GM23338 (cell line): ENCODE data around the gene RBCK1. TPM values are rescaled to one million over a fixed set of nuclear protein-coding genes. Genes with fewer than 3 reads are reported as not detected.
"Not testable (repeated sequence)": the region's sequence is repeated elsewhere in the genome, so short reads cannot be mapped to it uniquely, and the experiment has no call there.

Source experiments
- ATAC-seq: fragments of 200-7000 bp; cut with Tn5 transposase; 3 replicates; pipeline ENCODE4 v1.9.1; 2020
- DNase-seq: peaks from one replicate; pipeline ENCODE4 v3.0.0-alpha.2; 2015; ENCODE audit warnings: low spot score
- H2AFZ ChIP-seq: fragments of 200-600 bp; sonication (generic); 2 replicates; pipeline ENCODE4 v1.8.0; 2016; ENCODE audit warnings: antibody characterized with exemption, mild to moderate bottlenecking, moderate library complexity
- H3F3A ChIP-seq: fragments of 200-600 bp; sonication (generic); replicated peaks from 2 replicates; pipeline ENCODE4 v1.8.0; 2017; ENCODE audit warnings: antibody characterized with exemption, mixed run types, low read depth
- H3K27ac ChIP-seq: fragments of 200-600 bp; sonication (generic); 2 replicates; pipeline ENCODE4 v1.6.1; 2016; ENCODE audit warnings: low read depth
- H3K27me3 ChIP-seq: fragments of 200-600 bp; sonication (generic); 2 replicates; pipeline ENCODE4 v1.8.0; 2016; ENCODE audit warnings: mild to moderate bottlenecking, mixed run types, moderate library complexity; ENCODE audit not compliant: insufficient read depth
- H3K36me3 ChIP-seq: fragments of 200-600 bp; sonication (generic); 2 replicates; pipeline ENCODE4 v1.8.0; 2016; ENCODE audit warnings: mild to moderate bottlenecking; ENCODE audit not compliant: insufficient read depth
- H3K4me1 ChIP-seq: fragments of 200-600 bp; sonication (generic); 2 replicates; pipeline ENCODE4 v1.8.0; 2016; ENCODE audit warnings: mild to moderate bottlenecking, moderate library complexity; ENCODE audit not compliant: insufficient read depth
- H3K4me2 ChIP-seq: fragments of 200-600 bp; sonication (generic); 2 replicates; pipeline ENCODE4 v1.7.1; 2017; ENCODE audit warnings: mixed run types
- H3K4me3 ChIP-seq: fragments of 200-600 bp; sonication (generic); 2 replicates; pipeline ENCODE4 v1.6.1; 2016; ENCODE audit warnings: mixed run types
- H3K79me2 ChIP-seq: fragments of 200-600 bp; sonication (generic); replicated peaks from 2 replicates; pipeline ENCODE4 v1.8.0; 2017; ENCODE audit warnings: mild to moderate bottlenecking; ENCODE audit not compliant: insufficient read depth
- H3K9me2 ChIP-seq: fragments of 200-600 bp; sonication (generic); 2 replicates; pipeline ENCODE4 v1.8.0; 2017; ENCODE audit not compliant: insufficient read depth
- H4K20me1 ChIP-seq: fragments of 200-600 bp; sonication (generic); replicated peaks from 2 replicates; pipeline ENCODE4 v1.8.0; 2017; ENCODE audit warnings: mild to moderate bottlenecking; ENCODE audit not compliant: insufficient read depth
- H3K27ac Mint-ChIP-seq: 2 replicates; pipeline ENCODE4 v1.8.0; 2020; ENCODE audit warnings: inconsistent platforms, mild to moderate bottlenecking, moderate library complexity, mixed read lengths
- H3K27me3 Mint-ChIP-seq: 3 replicates; pipeline ENCODE4 v1.8.0; 2022; ENCODE audit warnings: low read depth, mild to moderate bottlenecking, moderate library complexity, mixed read lengths, inconsistent platforms; ENCODE audit not compliant: insufficient read depth, poor library complexity
- H3K36me3 Mint-ChIP-seq: 3 replicates; pipeline ENCODE4 v1.8.0; 2021; ENCODE audit warnings: low read depth, mild to moderate bottlenecking, inconsistent platforms, moderate library complexity, mixed read lengths
- H3K4me1 Mint-ChIP-seq: 3 replicates; pipeline ENCODE4 v1.8.0; 2020; ENCODE audit warnings: mild to moderate bottlenecking, inconsistent platforms, mixed read lengths
- H3K4me3 Mint-ChIP-seq: 3 replicates; pipeline ENCODE4 v1.8.0; 2021; ENCODE audit warnings: moderate library complexity, mild to moderate bottlenecking, inconsistent platforms, mixed read lengths
- H3K9me3 Mint-ChIP-seq: 3 replicates; pipeline ENCODE4 v1.8.0; 2020; ENCODE audit warnings: moderate library complexity, mild to moderate bottlenecking, inconsistent platforms, mixed read lengths
- CREB1 ChIP-seq: fragments of 250-450 bp; sonication (Bioruptor Pico); IDR thresholded peaks from 2 replicates; pipeline ENCODE4 v1.5.0; 2020; ENCODE audit warnings: low read depth, mild to moderate bottlenecking, moderate library complexity
- CTCF ChIP-seq, 2 experiments: fragments of 200-600 bp in 1 of 2; sonication (generic) in 1 of 2; conservative IDR thresholded peaks; 2 replicates each; pipeline versions ENCODE4 v1.5.1 to v1.6.1; 2016 to 2017; ENCODE audit warnings: antibody characterized with exemption in 2 of 2, low read depth in 2 of 2, mild to moderate bottlenecking in 2 of 2, moderate library complexity in 1 of 2
- EZH2 ChIP-seq: fragments of 200-600 bp; sonication (generic); IDR thresholded peaks from one replicate; pipeline ENCODE4 v1.8.0; 2017; ENCODE audit warnings: antibody characterized with exemption, mild to moderate bottlenecking, low read depth; ENCODE audit not compliant: unreplicated experiment
- EZH2phosphoT487 ChIP-seq: fragments of 200-600 bp; sonication (generic); IDR thresholded peaks from one replicate; pipeline ENCODE4 v1.8.1; 2018; ENCODE audit warnings: antibody characterized with exemption; ENCODE audit not compliant: unreplicated experiment
- JUNB ChIP-seq: IDR thresholded peaks from one replicate; pipeline ENCODE4 v1.6.1; 2016; ENCODE audit warnings: antibody characterized with exemption; ENCODE audit not compliant: unreplicated experiment
- polyA plus RNA-seq: library from polyadenylated mRNA; unstranded; fragments of >200 nt; fragmentation: Nextera tagmentation; extraction: Ambion mirVana; gene quantifications from 2 replicates; pipeline ENCODE4 v1.2.1, GENCODE V29; 2016
- total RNA-seq: library from RNA; depleted of rRNA; stranded (reverse); fragments of >200 nt; shearing (Covaris generic); gene quantifications from 2 replicates; pipeline ENCODE4 v1.2.3, GENCODE V29; 2014
- TF ChIP-seq, protein P1 (sequence below): IDR thresholded peaks from 2 replicates; pipeline ENCODE4 v1.6.1; 2016; ENCODE audit warnings: antibody characterized with exemption
- TF ChIP-seq, protein P2 (sequence below): IDR thresholded peaks from one replicate; pipeline ENCODE4 v1.6.1; 2018; ENCODE audit warnings: antibody characterized with exemption; ENCODE audit not compliant: unreplicated experiment

RBCK1 gene
- total and polyA plus RNA-seq, 2 experiments from 2014 or later, result 52.6 to 56.8 TPM

DNA sequence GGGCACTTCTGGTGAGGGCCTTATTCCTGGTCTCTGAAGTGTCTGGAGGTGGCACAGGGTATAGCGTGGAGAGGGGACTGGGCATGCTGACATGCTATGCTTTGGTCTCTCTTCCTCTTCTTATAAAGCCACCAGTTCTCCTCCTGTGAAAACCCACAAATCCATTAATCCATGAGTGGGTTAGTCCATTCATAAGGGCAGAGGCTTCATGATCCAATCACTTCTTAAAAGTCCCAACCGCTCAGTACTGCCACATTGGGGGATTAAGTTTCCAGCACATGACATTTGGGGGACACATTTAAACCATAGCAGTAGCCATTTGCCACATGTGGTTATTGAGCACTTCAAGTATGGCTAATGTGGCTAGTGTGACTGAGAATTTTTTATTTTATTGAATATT is 31.3 kb upstream of the RBCK1 start:
- H2AFZ ChIP-seq, result no peak overlapping the region
- ATAC-seq (no peak), DNase-seq (no peak)
- H3K9me2 ChIP-seq, result no peaks in the 10 kb centered on the region
- no peaks in the 10 kb centered on the region for H3K36me3 Mint-ChIP-seq
- no peak overlapping the region for H3K4me3 Mint-ChIP-seq
- H3K4me3 ChIP-seq, result no peak overlapping the region
- H3K9me3 Mint-ChIP-seq, result no peaks in the 10 kb centered on the region; the same call in 2 of the 3 replicates
- H3K27ac ChIP-seq, result no peak overlapping the region
- H3K36me3 ChIP-seq, result no peaks in the 10 kb centered on the region
- H3K4me1 ChIP-seq, result no peaks in the 10 kb centered on the region; the same call in 1 of the 2 replicates
- peaks cover 8% of the 10 kb centered on the region; the same call in 1 of the 2 replicates for H3F3A ChIP-seq
- peaks cover 8% of the 10 kb centered on the region for H3K4me1 Mint-ChIP-seq
- no peaks in the 10 kb centered on the region for H3K79me2 ChIP-seq
- peaks cover 11% of the 10 kb centered on the region for H3K27me3 Mint-ChIP-seq
- TF ChIP-seq, protein P1, sequence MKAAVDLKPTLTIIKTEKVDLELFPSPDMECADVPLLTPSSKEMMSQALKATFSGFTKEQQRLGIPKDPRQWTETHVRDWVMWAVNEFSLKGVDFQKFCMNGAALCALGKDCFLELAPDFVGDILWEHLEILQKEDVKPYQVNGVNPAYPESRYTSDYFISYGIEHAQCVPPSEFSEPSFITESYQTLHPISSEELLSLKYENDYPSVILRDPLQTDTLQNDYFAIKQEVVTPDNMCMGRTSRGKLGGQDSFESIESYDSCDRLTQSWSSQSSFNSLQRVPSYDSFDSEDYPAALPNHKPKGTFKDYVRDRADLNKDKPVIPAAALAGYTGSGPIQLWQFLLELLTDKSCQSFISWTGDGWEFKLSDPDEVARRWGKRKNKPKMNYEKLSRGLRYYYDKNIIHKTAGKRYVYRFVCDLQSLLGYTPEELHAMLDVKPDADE, result no peak
- no peak overlapping the region for H3K27ac Mint-ChIP-seq
- peaks cover 7% of the 10 kb centered on the region for H3K27me3 ChIP-seq
- no peaks in the 10 kb centered on the region for H4K20me1 ChIP-seq
- no peak overlapping the region for H3K4me2 ChIP-seq

- not testable (repeated sequence) for H3K27ac Mint-ChIP-seq, ATAC-seq
- H3K27me3 Mint-ChIP-seq, result peaks cover 13% of the 10 kb centered on the region
These were observed 30.5 kb upstream of the RBCK1 start for GRCh38 chr20:377578-377977.

GRCh38 chr20:378961-379336 is 29.1 kb upstream of the RBCK1 start:
- Histone ChIP-seq H3K9me2 (no peaks in the 10 kb centered on the region), H3K79me2 (0 out of 2 replicates have a peak, but pooled peaks cover 2% of the 10 kb centered on the region), H3K27me3 (peaks cover 14% of the 10 kb centered on the region), H3K27ac (no peak overlapping the region), H4K20me1 (peaks cover 3% of the 10 kb centered on the region; the same call in 1 of the 2 replicates), H3K4me2 (no peak overlapping the region), H3K4me3 (no peak overlapping the region), H2AFZ (no peak overlapping the region), H3K4me1 (0 out of 2 replicates have a peak, but pooled peaks cover 4% of the 10 kb centered on the region), H3K36me3 (no peaks in the 10 kb centered on the region), H3F3A (peaks cover 15% of the 10 kb centered on the region; the same call in 1 of the 2 replicates)
- Mint-ChIP-seq H3K4me3 (no peak overlapping the region), H3K36me3 (no peaks in the 10 kb centered on the region), H3K27ac (no peak overlapping the region), H3K27me3 (peaks cover 13% of the 10 kb centered on the region), H3K9me3 (no peaks in the 10 kb centered on the region; the same call in 2 of the 3 replicates), H3K4me1 (peaks cover 6% of the 10 kb centered on the region)
- ATAC-seq, result no peak
- DNase-seq, result no peak
- TF ChIP-seq CTCF (conservative IDR thresholded peaks at IDR 0.05; ENCODE audit: low read depth in 2 of 2), result no peak
- TF ChIP-seq EZH2phosphoT487, result no peak
- no peak for TF ChIP-seq EZH2
- TF ChIP-seq, protein P1, result no peak
- TF ChIP-seq JUNB, result no peak
- TF ChIP-seq CREB1 (CRISPR knock-in tag), result no peak
- TF ChIP-seq, protein P2, sequence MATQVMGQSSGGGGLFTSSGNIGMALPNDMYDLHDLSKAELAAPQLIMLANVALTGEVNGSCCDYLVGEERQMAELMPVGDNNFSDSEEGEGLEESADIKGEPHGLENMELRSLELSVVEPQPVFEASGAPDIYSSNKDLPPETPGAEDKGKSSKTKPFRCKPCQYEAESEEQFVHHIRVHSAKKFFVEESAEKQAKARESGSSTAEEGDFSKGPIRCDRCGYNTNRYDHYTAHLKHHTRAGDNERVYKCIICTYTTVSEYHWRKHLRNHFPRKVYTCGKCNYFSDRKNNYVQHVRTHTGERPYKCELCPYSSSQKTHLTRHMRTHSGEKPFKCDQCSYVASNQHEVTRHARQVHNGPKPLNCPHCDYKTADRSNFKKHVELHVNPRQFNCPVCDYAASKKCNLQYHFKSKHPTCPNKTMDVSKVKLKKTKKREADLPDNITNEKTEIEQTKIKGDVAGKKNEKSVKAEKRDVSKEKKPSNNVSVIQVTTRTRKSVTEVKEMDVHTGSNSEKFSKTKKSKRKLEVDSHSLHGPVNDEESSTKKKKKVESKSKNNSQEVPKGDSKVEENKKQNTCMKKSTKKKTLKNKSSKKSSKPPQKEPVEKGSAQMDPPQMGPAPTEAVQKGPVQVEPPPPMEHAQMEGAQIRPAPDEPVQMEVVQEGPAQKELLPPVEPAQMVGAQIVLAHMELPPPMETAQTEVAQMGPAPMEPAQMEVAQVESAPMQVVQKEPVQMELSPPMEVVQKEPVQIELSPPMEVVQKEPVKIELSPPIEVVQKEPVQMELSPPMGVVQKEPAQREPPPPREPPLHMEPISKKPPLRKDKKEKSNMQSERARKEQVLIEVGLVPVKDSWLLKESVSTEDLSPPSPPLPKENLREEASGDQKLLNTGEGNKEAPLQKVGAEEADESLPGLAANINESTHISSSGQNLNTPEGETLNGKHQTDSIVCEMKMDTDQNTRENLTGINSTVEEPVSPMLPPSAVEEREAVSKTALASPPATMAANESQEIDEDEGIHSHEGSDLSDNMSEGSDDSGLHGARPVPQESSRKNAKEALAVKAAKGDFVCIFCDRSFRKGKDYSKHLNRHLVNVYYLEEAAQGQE, result no peak

More at GRCh38 chr20:377578-377977, 30.5 kb upstream of the RBCK1 start:
- H3K36me3 Mint-ChIP-seq, H3K9me2 ChIP-seq, H4K20me1 ChIP-seq, H3K79me2 ChIP-seq, H3K4me3 ChIP-seq, H3K4me3 Mint-ChIP-seq, H3K36me3 ChIP-seq, H2AFZ ChIP-seq, DNase-seq, H3K4me1 Mint-ChIP-seq, H3K4me2 ChIP-seq, H3K9me3 Mint-ChIP-seq, H3K27ac ChIP-seq, H3K4me1 ChIP-seq: not testable (repeated sequence)
- H3F3A ChIP-seq, result peaks cover 14% of the 10 kb centered on the region; the same call in 1 of the 2 replicates
- H3K27me3 ChIP-seq, result peaks cover 13% of the 10 kb centered on the region
